ENCODE measurements around the gene SWI5. TPM values are rescaled to one million over a fixed set of nuclear protein-coding genes. Genes with fewer than 3 reads are reported as not detected.
A peak's percentile ranks its signal among the peaks of the same experiment; 100 is the strongest.

Gene SWI5
- total RNA-seq, 4 donors from 2014 or later: 16.2 to 26.6 (median 21.0) TPM

DNA sequence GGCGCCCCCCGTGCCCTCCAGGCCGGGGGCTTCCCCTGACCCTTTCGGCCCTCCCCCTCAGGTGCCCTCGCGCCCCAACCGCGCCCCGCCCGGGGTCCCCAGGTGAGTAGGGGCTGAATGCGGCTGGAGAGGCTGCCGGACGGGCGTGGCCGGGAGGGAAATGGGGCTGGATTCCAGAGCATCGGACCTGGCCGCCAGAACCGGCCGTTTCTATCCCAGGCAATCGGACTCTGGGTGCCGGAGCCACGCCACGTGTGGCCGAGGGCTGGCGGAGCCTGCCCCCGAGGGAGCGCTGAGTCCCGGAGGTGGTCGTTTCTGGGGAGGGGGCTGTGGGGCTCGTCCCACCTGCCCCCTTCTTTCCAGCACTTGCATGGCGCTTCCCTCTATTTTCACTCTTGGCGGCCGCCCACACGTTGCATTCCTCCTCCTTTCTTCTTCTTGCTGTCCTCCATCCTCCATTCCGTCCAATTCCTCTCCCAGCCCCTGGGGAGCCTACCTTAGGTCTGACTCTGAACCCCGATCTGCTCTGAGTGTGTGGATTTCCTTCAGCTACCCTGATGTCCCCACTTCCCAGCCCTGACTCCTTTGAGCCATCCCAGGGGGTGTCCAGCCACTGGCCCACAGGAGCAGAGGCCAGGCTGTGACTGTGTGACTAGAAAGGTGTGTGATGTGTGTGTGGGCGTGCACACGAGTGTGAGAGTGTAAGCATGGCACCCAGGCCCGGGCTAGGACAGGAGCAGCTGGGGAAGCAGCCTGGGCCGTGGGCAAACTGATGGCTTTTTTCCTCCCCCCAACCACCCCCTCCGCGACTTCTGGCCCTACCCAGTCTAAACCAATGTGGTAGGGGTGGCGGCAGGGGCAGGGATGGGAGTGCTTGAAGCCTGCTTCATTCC lies 25.0 kb upstream of the SWI5 start:
- TF ChIP-seq POLR2AphosphoS5 (IDR thresholded peaks at IDR 0.05) (no peak), POLR2A (IDR thresholded peaks at IDR 0.05; ENCODE audit: low read depth) (no peak)
- intact Hi-C loops (cut with DNase I): no loop called here
- Histone ChIP-seq H3K4me3 (peak overlapping the region; percentile 34 to 55 (median 42)), H3K36me3 (peaks cover 0 to 16% (median 5%) of the 10 kb centered on the region in 4 donors), H3K9me3 (no peaks in the 10 kb centered on the region), H3K4me1 (peaks cover 16 to 28% (median 21%) of the 10 kb centered on the region in 4 donors), H3K27ac (replicated peaks in 1 of 4) (peak overlapping the region in 1 of 4 donors; percentile 27), H3K27me3 (peaks cover 0 to 22% (median 2%) of the 10 kb centered on the region in 4 donors)
- WGBS: 53% methylated on average over 27 of the region's 43 CpGs
- no peak for DNase-seq (ENCODE audit: extremely low spot score)

DNA sequence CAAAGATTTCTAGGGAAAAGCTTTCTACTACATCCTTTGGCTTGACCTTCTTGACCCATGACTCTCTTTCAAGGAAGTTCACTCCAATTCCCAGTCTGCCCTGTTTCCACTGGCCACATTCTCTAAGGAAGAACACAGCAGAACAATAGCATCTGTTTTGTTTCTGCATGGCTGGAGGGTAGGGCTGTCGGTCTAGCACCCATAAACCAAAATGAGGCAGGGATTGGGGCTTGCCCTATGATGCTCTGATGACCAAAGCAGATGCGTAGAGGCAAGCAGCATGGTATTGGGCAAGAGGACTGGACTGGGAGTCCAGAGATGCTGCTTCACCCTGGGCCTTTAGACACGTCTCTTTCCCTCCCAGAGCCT lies 24.4 kb upstream of the SWI5 start:
- H3K36me3 ChIP-seq: peaks cover 0 to 18% (median 10%) of the 10 kb centered on the region in 4 donors
- H3K9me3 ChIP-seq: no peaks in the 10 kb centered on the region
- 91% methylated on average over 3 of the region's 3 CpGs for WGBS
- peaks cover 0 to 22% (median 2%) of the 10 kb centered on the region in 4 donors for H3K27me3 ChIP-seq
- H3K27ac ChIP-seq (replicated peaks in 1 of 4): no peak overlapping the region
- no peak for DNase-seq (ENCODE audit: extremely low spot score)
- TF ChIP-seq CTCF (IDR thresholded peaks at IDR 0.05) (no peak), POLR2AphosphoS5 (IDR thresholded peaks at IDR 0.05) (no peak), POLR2A (IDR thresholded peaks at IDR 0.05; ENCODE audit: low read depth) (no peak), EP300 (IDR thresholded peaks at IDR 0.05) (no peak)
- no peak overlapping the region for H3K4me3 ChIP-seq
- intact Hi-C loops (cut with DNase I): no loop called here
- peaks cover 15 to 25% (median 18%) of the 10 kb centered on the region in 4 donors for H3K4me1 ChIP-seq

DNA sequence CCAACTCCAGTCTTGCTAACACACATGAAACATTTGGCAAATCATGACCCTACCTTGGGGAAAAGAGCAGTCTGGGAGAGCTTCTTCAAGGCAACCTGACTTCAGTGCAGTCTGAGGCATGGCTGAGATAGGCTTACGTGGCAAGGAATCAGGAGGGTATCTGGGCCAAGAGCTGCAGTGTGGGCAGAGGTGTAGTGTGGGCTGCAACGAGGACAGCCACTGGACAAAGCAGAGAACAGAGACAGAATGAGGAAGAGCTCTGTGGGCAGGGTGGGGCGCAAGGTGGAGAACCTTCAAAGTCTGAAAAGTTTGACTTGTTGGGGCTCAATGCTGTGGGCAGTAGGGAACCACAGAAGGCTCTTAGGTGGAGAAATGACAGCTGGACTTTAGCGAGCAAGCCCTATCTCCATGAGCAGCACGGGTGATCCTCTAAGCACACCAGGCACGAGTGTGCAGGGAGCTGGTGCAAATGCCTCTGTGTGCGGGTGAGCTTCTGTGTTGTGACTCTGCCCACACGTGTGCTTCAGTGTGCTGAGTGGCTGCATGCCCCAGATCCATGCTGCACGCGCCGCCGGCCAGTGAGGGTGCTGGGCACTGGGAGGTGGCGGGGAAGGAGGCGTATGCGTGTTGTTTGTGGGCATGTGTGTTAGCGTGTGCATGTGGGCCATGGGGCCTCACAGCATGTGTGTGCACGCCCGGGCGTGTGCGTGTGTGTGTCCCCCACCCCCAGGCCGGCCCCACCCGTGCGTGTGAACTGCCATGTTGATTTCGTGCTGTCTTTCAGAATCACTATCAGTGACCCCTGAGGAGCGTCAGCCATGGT lies 23.5 kb upstream of the SWI5 start:
- no peak overlapping the region for H3K27ac ChIP-seq (replicated peaks in 1 of 4)
- peaks cover 0 to 22% (median 2%) of the 10 kb centered on the region in 4 donors for H3K27me3 ChIP-seq
- intact Hi-C loops (cut with DNase I): no loop called here
- H3K36me3 ChIP-seq: peaks cover 8 to 26% (median 19%) of the 10 kb centered on the region in 4 donors
- no peaks in the 10 kb centered on the region for H3K9me3 ChIP-seq
- WGBS: 94% methylated on average over 22 of the region's 25 CpGs
- peaks cover 15 to 25% (median 18%) of the 10 kb centered on the region in 4 donors for H3K4me1 ChIP-seq
- no peak for TF ChIP-seq POLR2AphosphoS5 (IDR thresholded peaks at IDR 0.05)
- no peak for TF ChIP-seq EP300 (IDR thresholded peaks at IDR 0.05)
- no peak for TF ChIP-seq CTCF (IDR thresholded peaks at IDR 0.05)
- TF ChIP-seq POLR2A (IDR thresholded peaks at IDR 0.05; ENCODE audit: low read depth): no peak
- H3K4me3 ChIP-seq: no peak overlapping the region
- DNase-seq (ENCODE audit: extremely low spot score): no peak

GRCh38 chr9:128253140-128253990 lies 22.7 kb upstream of the SWI5 start:
- peaks cover 15 to 25% (median 18%) of the 10 kb centered on the region in 4 donors for H3K4me1 ChIP-seq
- TF ChIP-seq POLR2AphosphoS5 (IDR thresholded peaks at IDR 0.05): no peak
- TF ChIP-seq CTCF (IDR thresholded peaks at IDR 0.05): no peak
- H3K4me3 ChIP-seq: no peak overlapping the region
- H3K27me3 ChIP-seq: peaks cover 0 to 22% (median 2%) of the 10 kb centered on the region in 4 donors
- H3K27ac ChIP-seq (replicated peaks in 1 of 4): no peak overlapping the region
- H3K9me3 ChIP-seq: no peaks in the 10 kb centered on the region
- whole genome bisulfite sequencing: 94% methylated on average over 29 of the region's 31 CpGs
- no peak for DNase-seq (ENCODE audit: extremely low spot score)
- intact Hi-C loops (cut with DNase I): no loop called here
- H3K36me3 ChIP-seq: peaks cover 16 to 35% (median 27%) of the 10 kb centered on the region in 4 donors
